ENCODE data around the gene NFATC2. TPM values are rescaled to one million over a fixed set of nuclear protein-coding genes. Genes with fewer than 3 reads are reported as not detected.
A peak's percentile ranks its signal among the peaks of the same experiment; 100 is the strongest.
"Not testable (repeated sequence)": the region's sequence is repeated elsewhere in the genome, so short reads cannot be mapped to it uniquely, and the experiment has no call there.

The NFATC2 gene
- total RNA-seq, 2 experiments from 2014 or later: 35.8 to 36.5 TPM

GRCh38 chr20:51549474-51549873 is 7.0 kb upstream of the NFATC2 start:
- Mint-ChIP-seq H3K4me1 (ENCODE audit: low read depth) (peaks cover 8% of the 10 kb centered on the region), H3K27ac (no peak overlapping the region), H3K27me3 (peaks cover 9% of the 10 kb centered on the region), H3K36me3 (no peaks in the 10 kb centered on the region), H3K4me3 (no peak overlapping the region), H3K9me3 (no peaks in the 10 kb centered on the region)
- ChIA-PET POLR2A (no interaction called here), CTCF (interaction anchor here (0.6 to 0.8 kb wide), 3 partner anchors 45 to 199 kb away, joined by 3 to 4 read pairs (median 3); no protein-coding TSS in a partner anchor)
- DNase-seq: no peak
- intact Hi-C loops (cut with micrococcal nuclease): no loop called here

DNA sequence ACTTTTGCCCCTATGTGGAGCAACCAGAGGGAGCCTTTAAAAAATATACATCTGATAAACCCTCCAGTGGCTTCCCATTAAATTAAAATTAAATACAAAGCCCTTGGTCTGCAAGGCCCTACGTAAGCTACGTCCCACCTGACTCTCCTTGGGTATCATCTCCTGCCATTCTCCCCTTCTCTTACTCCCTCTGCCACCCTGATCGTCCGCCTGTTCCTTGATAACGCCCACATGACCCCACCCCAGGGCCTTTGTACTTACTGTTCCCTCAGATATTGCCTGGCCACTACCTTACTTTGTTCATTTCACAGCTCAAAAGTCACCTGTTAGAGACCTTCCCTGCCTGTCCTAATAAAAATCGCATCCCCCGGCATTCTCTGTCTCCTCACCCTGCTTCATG is 5.4 kb upstream of the NFATC2 start:
- peaks cover 5% of the 10 kb centered on the region for H3K4me1 Mint-ChIP-seq (ENCODE audit: low read depth)
- intact Hi-C loops (cut with micrococcal nuclease): no loop called here
- POLR2A ChIA-PET: no interaction called here
- no peak overlapping the region for H3K27ac Mint-ChIP-seq
- no peaks in the 10 kb centered on the region for H3K9me3 Mint-ChIP-seq
- no peak overlapping the region for H3K4me3 Mint-ChIP-seq
- H3K27me3 Mint-ChIP-seq: peaks cover 3% of the 10 kb centered on the region
- no peak for DNase-seq
- H3K36me3 Mint-ChIP-seq: no peaks in the 10 kb centered on the region
- CTCF ChIA-PET: interaction anchor here (0.6 kb wide), 1 partner anchor 68 kb away, joined by 3 read pairs; no protein-coding TSS in a partner anchor

GRCh38 chr20:51545515-51545914 is 3.0 kb upstream of the NFATC2 start:
- no peak overlapping the region for H3K4me3 Mint-ChIP-seq
- no peak overlapping the region for H3K27ac Mint-ChIP-seq
- ChIA-PET POLR2A (interaction anchor here (1.0 kb wide), 1 partner anchor 51 kb away, joined by 3 read pairs; no protein-coding TSS in a partner anchor), CTCF (interaction anchor here (1.0 to 1.2 kb wide), 2 partner anchors 9 to 49 kb away, joined by 3 read pairs; no protein-coding TSS in a partner anchor)
- H3K27me3 Mint-ChIP-seq: peaks cover 3% of the 10 kb centered on the region
- no peaks in the 10 kb centered on the region for H3K9me3 Mint-ChIP-seq
- intact Hi-C loops (cut with micrococcal nuclease): no loop called here
- H3K36me3 Mint-ChIP-seq: peaks cover 10% of the 10 kb centered on the region
- no peak for DNase-seq
- H3K4me1 Mint-ChIP-seq (ENCODE audit: low read depth): peaks cover 11% of the 10 kb centered on the region

- DNase-seq: no peak
- H3K4me1 Mint-ChIP-seq (ENCODE audit: low read depth): peaks cover 29% of the 10 kb centered on the region
- POLR2A ChIA-PET: interaction anchor here (1.0 to 6.4 kb wide), 8 partner anchors 11 to 62 kb away, joined by 3 to 128 read pairs (median 9); no protein-coding TSS in a partner anchor
- H3K36me3 Mint-ChIP-seq: peaks cover 24% of the 10 kb centered on the region
- peak overlapping the region; percentile 63 for H3K4me3 Mint-ChIP-seq
- H3K9me3 Mint-ChIP-seq: no peaks in the 10 kb centered on the region
- H3K27ac Mint-ChIP-seq: peak overlapping the region; percentile 19
- H3K27me3 Mint-ChIP-seq: peaks cover 3% of the 10 kb centered on the region
- intact Hi-C loops (cut with micrococcal nuclease): no loop called here
- CTCF ChIA-PET: interaction anchor here (0.9 to 6.4 kb wide), 9 partner anchors 11 to 138 kb away, joined by 3 to 53 read pairs (median 11); no protein-coding TSS in a partner anchor
Observed at GRCh38 chr20:51543422-51543788, 886 bp upstream of the NFATC2 start.

GRCh38 chr20:51542033-51542570 is 417 bp downstream of the NFATC2 start:
- Mint-ChIP-seq H3K27ac (peak overlapping the region; percentile 98), H3K27me3 (peaks cover 3% of the 10 kb centered on the region), H3K4me3 (peak overlapping the region; percentile 98), H3K36me3 (peaks cover 32% of the 10 kb centered on the region), H3K4me1 (ENCODE audit: low read depth) (peaks cover 42% of the 10 kb centered on the region), H3K9me3 (no peaks in the 10 kb centered on the region)
- peak; percentile 72 for DNase-seq
- intact Hi-C loops (cut with micrococcal nuclease): no loop called here
- CTCF ChIA-PET: interaction anchor here (0.8 to 6.4 kb wide), 22 partner anchors 11 to 169 kb away, joined by 3 to 53 read pairs (median 4); no protein-coding TSS in a partner anchor
- POLR2A ChIA-PET: interaction anchor here (0.6 to 6.4 kb wide), 20 partner anchors 12 to 584 kb away, joined by 3 to 128 read pairs (median 6); partner anchors contain the start of gene DPM1

DNA sequence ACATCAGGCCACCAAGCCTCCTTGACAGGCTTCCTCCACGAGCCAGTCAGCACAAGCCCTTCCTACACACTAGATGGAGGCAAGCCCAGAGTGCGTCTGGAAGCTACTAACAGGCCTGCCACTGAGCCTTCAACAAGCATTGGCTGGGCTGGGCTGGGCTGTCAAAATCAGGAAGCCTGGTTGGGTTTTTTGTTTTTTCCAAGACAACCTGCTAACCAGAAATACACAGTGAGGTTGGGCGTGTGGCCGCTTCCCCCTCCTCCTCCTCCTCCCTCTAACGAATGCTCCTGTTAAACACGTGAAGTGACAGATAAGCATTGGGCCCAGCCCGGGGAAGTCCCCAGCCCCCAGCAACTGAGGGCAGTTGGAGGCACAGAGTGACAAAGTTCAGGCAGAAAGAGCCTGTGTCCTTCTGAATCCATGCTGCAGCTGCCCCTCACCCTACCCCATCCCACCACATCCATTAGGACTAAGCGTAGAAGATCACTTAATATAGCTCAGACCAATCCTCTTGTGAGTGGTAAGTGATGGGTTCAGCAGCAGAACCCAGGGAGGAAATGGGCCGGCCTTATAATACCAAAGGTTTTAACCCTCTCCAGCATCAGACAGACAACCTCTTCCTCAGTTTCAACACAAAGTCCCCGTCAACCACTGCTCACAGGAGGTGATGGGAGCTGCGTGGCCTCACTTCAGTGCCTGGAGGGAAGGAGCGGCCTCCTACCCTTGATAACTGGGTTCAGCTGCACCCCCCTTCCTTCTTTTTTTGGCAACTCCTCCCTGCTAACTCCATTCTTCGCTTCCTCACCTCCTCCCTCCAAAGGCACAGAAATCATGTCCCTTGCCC is 1.1 kb downstream of the NFATC2 start:
- H3K36me3 Mint-ChIP-seq: peaks cover 38% of the 10 kb centered on the region
- ChIA-PET CTCF (interaction anchor here (0.8 to 6.4 kb wide), 24 partner anchors 9 to 168 kb away, joined by 3 to 53 read pairs (median 4); no protein-coding TSS in a partner anchor), POLR2A (interaction anchor here (0.6 to 6.4 kb wide), 22 partner anchors 10 to 1434 kb away, joined by 3 to 128 read pairs (median 5); partner anchors contain the start of gene DPM1)
- H3K27me3 Mint-ChIP-seq: peaks cover 3% of the 10 kb centered on the region
- H3K4me1 Mint-ChIP-seq (ENCODE audit: low read depth): peaks cover 49% of the 10 kb centered on the region
- peak overlapping the region; percentile 98 for H3K4me3 Mint-ChIP-seq
- no peaks in the 10 kb centered on the region for H3K9me3 Mint-ChIP-seq
- H3K27ac Mint-ChIP-seq: peak overlapping the region; percentile 98
- intact Hi-C loops (cut with micrococcal nuclease): loop anchor here (1.0 to 2.0 kb wide), 8 partner anchors 10 to 155 kb away; no protein-coding TSS in a partner anchor
- peak; percentile 92 for DNase-seq

- Mint-ChIP-seq H3K36me3 (peaks cover 43% of the 10 kb centered on the region), H3K27ac (peak overlapping the region; percentile 98), H3K4me3 (peak overlapping the region; percentile 98), H3K9me3 (no peaks in the 10 kb centered on the region), H3K4me1 (ENCODE audit: low read depth) (peaks cover 57% of the 10 kb centered on the region), H3K27me3 (peaks cover under 1% of the 10 kb centered on the region)
- peak; percentile 47 for DNase-seq
- intact Hi-C loops (cut with micrococcal nuclease): loop anchor here (2.0 kb wide), 1 partner anchor 70 kb away; no protein-coding TSS in a partner anchor
- POLR2A ChIA-PET: interaction anchor here (0.6 to 6.4 kb wide), 14 partner anchors 11 to 140 kb away, joined by 3 to 128 read pairs (median 6); no protein-coding TSS in a partner anchor
- CTCF ChIA-PET: interaction anchor here (0.8 to 6.4 kb wide), 11 partner anchors 14 to 154 kb away, joined by 3 to 53 read pairs (median 5); no protein-coding TSS in a partner anchor
Observed at GRCh38 chr20:51540580-51540979, 1.9 kb downstream of the NFATC2 start.

GRCh38 chr20:51540074-51540473 is 2.4 kb downstream of the NFATC2 start:
- H3K4me1 Mint-ChIP-seq (ENCODE audit: low read depth): peaks cover 62% of the 10 kb centered on the region
- ChIA-PET POLR2A (interaction anchor here (1.0 to 6.4 kb wide), 7 partner anchors 11 to 139 kb away, joined by 3 to 128 read pairs (median 10); no protein-coding TSS in a partner anchor), CTCF (interaction anchor here (0.6 to 6.4 kb wide), 5 partner anchors 11 to 136 kb away, joined by 3 to 53 read pairs (median 3); no protein-coding TSS in a partner anchor)
- H3K27me3 Mint-ChIP-seq, H3K9me3 Mint-ChIP-seq, DNase-seq: not testable (repeated sequence)
- H3K4me3 Mint-ChIP-seq: peak overlapping the region; percentile 98
- intact Hi-C loops (cut with micrococcal nuclease): loop anchor here (2.0 kb wide), 1 partner anchor 69 kb away; no protein-coding TSS in a partner anchor
- H3K36me3 Mint-ChIP-seq: peaks cover 46% of the 10 kb centered on the region
- peak overlapping the region; percentile 98 for H3K27ac Mint-ChIP-seq

DNA sequence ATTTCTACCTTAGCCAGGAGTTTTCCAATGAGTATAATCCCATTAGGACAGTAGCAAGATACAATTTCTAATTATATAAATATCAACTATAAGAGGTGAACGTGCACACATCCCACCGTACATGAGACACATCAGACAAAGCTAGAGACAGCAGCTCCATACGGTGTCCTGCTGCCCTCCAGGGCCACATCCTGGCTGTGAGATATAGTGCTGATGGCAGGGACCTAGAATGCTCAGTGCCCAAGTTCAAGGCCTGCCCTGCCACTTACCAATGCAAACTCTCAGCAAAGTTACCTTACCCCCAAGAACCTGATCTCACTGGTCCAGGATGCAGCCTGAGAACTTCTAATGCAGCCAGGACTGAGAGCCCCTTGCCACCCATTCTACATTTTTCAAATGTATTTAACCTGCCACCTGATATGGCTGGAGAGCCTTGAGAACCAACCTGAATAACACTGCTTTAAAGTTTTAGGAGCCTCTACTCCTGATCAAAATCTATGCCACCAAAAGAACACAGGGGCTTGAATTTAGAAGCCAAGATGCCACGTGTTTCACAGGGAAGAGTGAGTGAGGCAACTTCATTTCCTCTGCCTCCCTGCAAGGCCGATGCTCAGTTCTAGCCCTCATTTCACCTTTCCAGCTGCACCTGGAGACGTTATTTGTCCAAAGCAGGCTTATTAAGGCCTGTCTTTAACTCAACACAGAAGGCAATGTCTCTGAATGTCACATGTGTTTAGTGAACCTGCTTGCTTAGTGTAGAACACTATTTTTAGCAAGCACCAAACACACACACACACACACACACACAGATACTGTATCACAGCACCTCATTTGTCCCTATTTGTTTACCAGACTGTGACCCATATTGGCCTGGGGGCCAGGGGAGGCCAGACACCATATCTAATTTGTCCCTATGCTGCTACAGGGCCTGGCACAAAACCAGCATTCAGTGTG is 6.1 kb downstream of the NFATC2 start:
- Mint-ChIP-seq H3K4me3 (peak overlapping the region; percentile 33), H3K27me3 (no peaks in the 10 kb centered on the region), H3K36me3 (peaks cover 58% of the 10 kb centered on the region), H3K4me1 (ENCODE audit: low read depth) (peaks cover 92% of the 10 kb centered on the region), H3K27ac (peak overlapping the region; percentile 92), H3K9me3 (no peaks in the 10 kb centered on the region)
- intact Hi-C loops (cut with micrococcal nuclease): loop anchor here (10.0 kb wide), 1 partner anchor 1438 kb away; the partner anchor contains the start of gene TSHZ2
- DNase-seq: peak; percentile 36
- ChIA-PET CTCF (interaction anchor here (1.0 kb wide), 1 partner anchor 8 kb away, joined by 3 read pairs; no protein-coding TSS in a partner anchor), POLR2A (interaction anchor here (1.0 to 2.0 kb wide), 4 partner anchors 10 to 136 kb away, joined by 3 to 9 read pairs (median 6); no protein-coding TSS in a partner anchor)

DNA sequence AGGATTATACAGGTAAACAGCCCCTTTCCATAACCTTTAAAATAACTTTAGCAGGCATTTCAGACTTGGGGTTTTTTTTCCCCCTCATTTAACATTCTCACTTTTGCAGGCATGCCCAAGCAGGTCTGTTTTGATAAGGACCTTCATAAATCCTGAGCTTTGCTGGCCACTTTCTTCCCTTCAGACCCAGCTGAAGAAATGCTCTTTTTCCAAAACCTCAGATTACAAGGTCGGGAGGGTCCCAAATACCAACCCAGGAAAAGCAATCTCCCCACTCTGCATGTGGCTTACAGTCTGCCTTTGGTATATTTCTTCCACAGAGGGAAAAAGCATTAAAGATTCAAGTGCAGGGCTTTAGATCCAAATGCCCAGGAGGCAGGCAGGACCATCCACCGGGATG is 6.8 kb downstream of the NFATC2 start:
- POLR2A ChIA-PET: interaction anchor here (1.0 to 2.0 kb wide), 5 partner anchors 10 to 149 kb away, joined by 3 to 9 read pairs (median 4); no protein-coding TSS in a partner anchor
- H3K4me3 Mint-ChIP-seq: peak overlapping the region; percentile 48
- peaks cover 95% of the 10 kb centered on the region for H3K4me1 Mint-ChIP-seq (ENCODE audit: low read depth)

More for the DNA sequence above, 6.8 kb downstream of the NFATC2 start:
- no peaks in the 10 kb centered on the region for H3K9me3 Mint-ChIP-seq
- CTCF ChIA-PET: interaction anchor here (1.0 kb wide), 1 partner anchor 9 kb away, joined by 3 read pairs; no protein-coding TSS in a partner anchor
- intact Hi-C loops (cut with micrococcal nuclease): loop anchor here (10.0 kb wide), 1 partner anchor 1439 kb away; the partner anchor contains the start of gene TSHZ2
- peak overlapping the region; percentile 92 for H3K27ac Mint-ChIP-seq
- DNase-seq: no peak
- no peaks in the 10 kb centered on the region for H3K27me3 Mint-ChIP-seq
- peaks cover 55% of the 10 kb centered on the region for H3K36me3 Mint-ChIP-seq

Data from activated CD4-positive, alpha-beta memory T cell treated with anti-CD3 and anti-CD28 coated beads for 36 hours (primary cell).